Measurements from ENCODE around the gene DIP2C. TPM values are rescaled to one million over a fixed set of nuclear protein-coding genes. Genes with fewer than 3 reads are reported as not detected.

Gene DIP2C
- polyA plus RNA-seq, 3 donors = 0.11 TPM; not detected in 2

DNA sequence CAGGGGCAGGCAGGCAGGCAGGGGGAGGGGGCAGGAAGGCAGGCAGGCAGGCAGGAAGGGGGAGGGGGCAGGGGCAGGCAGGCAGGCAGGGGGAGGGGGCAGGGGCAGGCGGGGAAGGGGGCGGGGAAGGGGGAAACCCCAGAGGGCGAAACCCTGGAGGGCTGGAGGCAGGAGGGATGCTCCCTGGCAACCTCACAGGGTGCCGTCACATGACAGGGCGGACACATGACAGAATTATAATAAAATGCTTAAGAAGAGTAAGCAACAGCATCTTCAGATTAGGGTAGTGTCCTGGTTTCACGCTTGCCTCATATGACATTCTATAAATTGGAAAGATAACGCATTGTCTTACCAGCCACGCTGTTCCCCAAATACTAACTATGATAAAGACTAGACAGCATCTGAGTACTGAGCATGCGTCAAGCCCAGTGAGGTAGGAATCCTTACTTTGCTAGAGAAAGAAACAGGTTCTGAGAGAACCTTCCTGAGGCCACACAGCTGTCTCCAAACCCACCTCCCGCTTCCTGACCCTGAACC is 131.6 kb downstream of the DIP2C start:
- H3K9me3 Mint-ChIP-seq = no peaks in the 10 kb centered on the region
- H3K36me3 Mint-ChIP-seq = no peaks in the 10 kb centered on the region
- Histone ChIP-seq H3K79me2 (ENCODE audit: insufficient read depth, low read length) (no peaks in the 10 kb centered on the region), H3K4me1 (ENCODE audit: control insufficient read depth in 1 of 2, insufficient read depth in 2 of 2, low read length in 2 of 2) (no peaks in the 10 kb centered on the region), H2AFZ (ENCODE audit: insufficient read depth, low read depth, low read length, poor library complexity, severe bottlenecking) (no peak overlapping the region), H3K4me2 (replicated peaks; ENCODE audit: extremely low read depth, low read length, poor library complexity, severe bottlenecking) (no peak overlapping the region), H3K4me3 (replicated peaks in 1 of 3; ENCODE audit: low read depth in 2 of 3, low read length in 3 of 3) (no peak overlapping the region), H3K36me3 (replicated peaks in 1 of 2; ENCODE audit: control insufficient read depth in 1 of 2, insufficient read depth in 2 of 2, low read length in 2 of 2) (no peaks in the 10 kb centered on the region), H3K9me3 (replicated peaks in 1 of 2; ENCODE audit: control insufficient read depth in 1 of 2, insufficient read depth in 1 of 2, low read length in 2 of 2) (no peaks in the 10 kb centered on the region), H3K27ac (ENCODE audit: low read depth in 1 of 2, low read length in 2 of 2) (no peak overlapping the region), H3K9ac (ENCODE audit: insufficient read depth, low read length, poor library complexity, severe bottlenecking) (no peak overlapping the region), H3K27me3 (ENCODE audit: control insufficient read depth in 2 of 2, insufficient read depth in 2 of 2, low read length in 2 of 2) (no peaks in the 10 kb centered on the region), H4K20me1 (ENCODE audit: insufficient read depth, low read length) (no peaks in the 10 kb centered on the region)
- 50% methylated on average over 2 of the region's 10 CpGs for WGBS (ENCODE audit: insufficient coverage)
- H3K27ac Mint-ChIP-seq = no peak overlapping the region
- H3K4me3 Mint-ChIP-seq = no peak overlapping the region
- no peak for TF ChIP-seq CTCF (IDR thresholded peaks at IDR 0.05)
- intact Hi-C loops (cut with micrococcal nuclease) = no loop called here
- no peak for DNase-seq
- H3K27me3 Mint-ChIP-seq (ENCODE audit: low read depth in 3 of 3) = peaks cover 4 to 14% (median 12%) of the 10 kb centered on the region in 3 donors
- no peaks in the 10 kb centered on the region for H3K4me1 Mint-ChIP-seq

- no peak for DNase-seq
- Histone ChIP-seq H3K79me2 (ENCODE audit: insufficient read depth, low read length) (no peaks in the 10 kb centered on the region), H3K27ac (ENCODE audit: low read depth in 1 of 2, low read length in 2 of 2) (no peak overlapping the region), H3K4me2 (replicated peaks; ENCODE audit: extremely low read depth, low read length, poor library complexity, severe bottlenecking) (no peak overlapping the region), H3K9ac (ENCODE audit: insufficient read depth, low read length, poor library complexity, severe bottlenecking) (no peak overlapping the region), H3K9me3 (replicated peaks in 1 of 2; ENCODE audit: control insufficient read depth in 1 of 2, insufficient read depth in 1 of 2, low read length in 2 of 2) (no peaks in the 10 kb centered on the region), H3K4me1 (ENCODE audit: control insufficient read depth in 1 of 2, insufficient read depth in 2 of 2, low read length in 2 of 2) (no peaks in the 10 kb centered on the region), H3K4me3 (replicated peaks in 1 of 3; ENCODE audit: low read depth in 2 of 3, low read length in 3 of 3) (no peak overlapping the region), H4K20me1 (ENCODE audit: insufficient read depth, low read length) (no peaks in the 10 kb centered on the region), H2AFZ (ENCODE audit: insufficient read depth, low read depth, low read length, poor library complexity, severe bottlenecking) (no peak overlapping the region), H3K36me3 (replicated peaks in 1 of 2; ENCODE audit: control insufficient read depth in 1 of 2, insufficient read depth in 2 of 2, low read length in 2 of 2) (no peaks in the 10 kb centered on the region), H3K27me3 (ENCODE audit: control insufficient read depth in 2 of 2, insufficient read depth in 2 of 2, low read length in 2 of 2) (no peaks in the 10 kb centered on the region)
- Mint-ChIP-seq H3K27ac (no peak overlapping the region), H3K4me3 (no peak overlapping the region), H3K36me3 (no peaks in the 10 kb centered on the region), H3K4me1 (no peaks in the 10 kb centered on the region), H3K9me3 (no peaks in the 10 kb centered on the region), H3K27me3 (ENCODE audit: low read depth in 3 of 3) (peaks cover 7 to 18% (median 12%) of the 10 kb centered on the region in 3 donors)
- intact Hi-C loops (cut with micrococcal nuclease) = no loop called here
- WGBS (ENCODE audit: insufficient coverage) = 89% methylated on average over 13 of the region's 14 CpGs
- TF ChIP-seq CTCF (IDR thresholded peaks at IDR 0.05) = no peak
Measured at GRCh38 chr10:556971-557637, 132.4 kb downstream of the DIP2C start.

Data from CD14-positive monocyte (primary cell).